Glomerular endothelial cell (primary cell): ENCODE measurements around the gene RAB28. TPM values are rescaled to one million over a fixed set of nuclear protein-coding genes. Genes with fewer than 3 reads are reported as not detected.

Source experiments
- DNase-seq: peaks from one replicate; pipeline ENCODE4 v3.0.0-alpha.2; 2011; ENCODE audit warnings: low read depth, low spot score; ENCODE audit errors: extremely low read depth
- total RNA-seq: library from RNA; depleted of rRNA; stranded (reverse); fragments of >200 nt; gene quantifications from 2 replicates; pipeline ENCODE4 v1.2.3, GENCODE V29; 2015

The RAB28 gene
- total RNA-seq, 1 donor from 2014 or later: 12.1 TPM

DNA sequence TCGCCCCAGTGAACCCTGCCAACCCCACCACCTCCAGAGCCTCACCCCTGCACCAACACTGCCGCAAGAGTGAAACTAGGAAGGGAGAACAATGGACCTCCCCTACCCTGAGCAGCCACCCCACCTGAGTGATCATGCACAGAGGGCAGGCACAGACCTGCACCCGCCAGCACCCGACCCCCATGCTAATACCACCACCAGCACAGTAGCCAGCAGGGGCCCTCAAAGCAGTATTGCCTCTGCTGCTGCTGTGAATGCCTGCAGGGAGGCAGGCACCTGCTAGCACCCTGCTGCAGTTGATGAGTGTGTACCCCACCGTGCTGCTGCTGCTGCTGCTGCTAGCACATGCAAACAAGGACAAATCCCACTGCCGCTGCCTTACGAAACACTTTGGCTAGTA, 100.1 kb downstream of the RAB28 start:
- DNase-seq: no peak

DNA sequence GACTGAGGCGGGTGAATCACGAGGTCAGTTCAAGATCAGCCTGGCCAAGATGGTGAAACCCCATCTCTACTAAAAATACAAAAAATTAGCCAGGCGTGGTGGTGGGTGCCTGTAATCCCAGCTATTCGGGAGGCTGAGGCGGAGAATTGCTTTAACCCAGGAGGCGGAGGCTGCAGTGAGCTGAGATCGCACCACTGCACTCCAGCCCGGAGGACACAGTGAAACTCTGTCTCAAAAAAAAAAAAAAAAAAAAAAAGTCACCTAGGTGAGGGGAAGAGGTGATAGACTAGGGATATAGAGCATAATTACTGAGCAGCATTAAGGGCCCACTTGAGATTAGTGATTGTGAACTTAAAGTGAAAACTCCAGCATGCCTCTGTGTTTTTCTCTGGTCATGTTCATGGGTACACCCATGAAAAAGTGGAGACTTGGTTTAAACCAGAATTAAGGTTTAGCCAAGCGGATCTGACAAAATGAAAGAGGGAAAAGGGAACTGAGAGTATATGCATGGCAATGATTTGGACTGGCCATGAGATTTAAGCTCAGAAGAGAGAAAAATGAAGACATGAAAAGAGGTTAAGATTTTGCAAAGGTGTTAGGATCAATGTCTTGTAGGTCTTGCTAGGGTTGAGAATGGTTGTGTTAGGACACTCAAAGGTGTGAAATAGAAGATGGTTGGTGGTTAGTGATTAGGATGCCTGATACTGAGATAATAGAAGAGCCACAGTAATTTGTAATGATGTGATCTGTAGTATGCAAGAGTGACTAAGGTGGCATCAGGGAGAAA, 105.0 kb downstream of the RAB28 start:
- no peak for DNase-seq

DNA sequence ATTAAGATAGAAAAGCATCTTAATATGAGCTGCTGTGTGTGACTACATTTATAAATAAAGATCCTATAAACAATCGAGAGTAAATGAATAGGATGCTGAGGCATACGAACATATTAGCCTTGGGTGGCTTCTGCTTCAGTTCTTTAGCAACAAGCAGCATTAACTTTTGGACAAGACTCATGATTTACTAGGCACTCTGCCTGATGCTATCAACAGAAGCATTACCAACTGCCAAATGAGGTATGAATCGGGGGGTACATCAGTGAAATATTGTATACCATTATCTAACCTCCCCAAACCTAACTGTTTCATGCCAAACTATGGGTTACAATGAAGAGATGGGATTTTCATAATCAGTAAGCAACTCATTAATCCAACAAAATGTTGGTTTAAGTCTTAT, 113.1 kb downstream of the RAB28 start:
- DNase-seq: no peak

DNA sequence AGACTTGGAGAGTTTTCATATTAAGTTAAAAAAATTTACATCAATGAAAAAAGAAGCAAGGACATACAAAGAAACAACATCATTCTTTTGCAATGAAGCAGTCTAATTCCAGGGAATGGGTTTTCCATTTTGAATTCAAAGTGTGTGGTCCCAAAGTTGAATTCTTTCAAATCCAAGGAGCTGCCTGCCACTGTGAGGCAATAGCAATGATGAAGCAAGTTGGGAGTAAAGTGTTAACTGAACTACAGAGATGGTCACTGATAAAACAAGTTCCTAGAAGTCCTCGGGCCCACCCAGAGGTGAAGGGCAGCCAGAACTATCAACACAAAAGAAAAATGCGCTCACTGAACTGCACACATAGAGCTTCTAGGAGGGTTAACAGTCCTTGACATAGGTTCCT, 115.9 kb downstream of the RAB28 start:
- no peak for DNase-seq

DNA sequence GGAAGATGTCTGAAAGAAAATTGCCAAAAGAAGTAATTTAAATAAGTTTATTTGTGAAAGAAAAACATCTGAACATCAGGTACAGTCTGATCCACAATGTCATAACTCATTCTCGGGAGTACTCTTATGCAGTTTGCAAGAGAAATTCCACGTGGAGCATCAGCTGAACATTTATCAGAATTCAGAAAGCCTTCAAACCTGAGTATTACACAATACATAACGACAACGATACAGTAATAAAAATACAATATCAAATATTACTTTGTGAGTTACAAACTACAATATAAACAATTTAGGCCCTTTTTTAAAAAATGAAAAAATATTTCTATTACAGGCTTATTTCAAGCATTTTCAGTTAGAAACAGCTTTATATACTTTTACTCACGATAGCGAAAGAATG, 116.4 kb downstream of the RAB28 start:
- no peak for DNase-seq

DNA sequence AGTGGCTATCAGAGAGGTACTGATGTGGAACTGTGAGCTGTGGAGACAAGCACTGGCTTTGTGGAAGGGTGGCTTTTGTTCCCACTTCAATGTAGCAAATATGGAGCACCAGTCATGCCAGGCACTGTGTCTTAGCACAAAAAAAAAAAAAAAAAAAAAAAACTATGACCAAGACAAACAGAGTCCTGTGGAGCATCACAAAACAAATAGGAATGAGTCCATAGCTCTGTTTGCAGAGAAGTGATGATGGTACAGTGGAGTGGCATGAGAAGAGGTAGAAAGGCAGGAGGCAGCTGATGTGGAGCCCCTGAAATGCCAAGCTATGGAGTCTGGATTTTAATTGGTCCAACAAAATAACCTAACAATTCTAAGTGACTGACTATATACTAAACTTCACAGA, 116.9 kb downstream of the RAB28 start:
- no peak for DNase-seq

DNA sequence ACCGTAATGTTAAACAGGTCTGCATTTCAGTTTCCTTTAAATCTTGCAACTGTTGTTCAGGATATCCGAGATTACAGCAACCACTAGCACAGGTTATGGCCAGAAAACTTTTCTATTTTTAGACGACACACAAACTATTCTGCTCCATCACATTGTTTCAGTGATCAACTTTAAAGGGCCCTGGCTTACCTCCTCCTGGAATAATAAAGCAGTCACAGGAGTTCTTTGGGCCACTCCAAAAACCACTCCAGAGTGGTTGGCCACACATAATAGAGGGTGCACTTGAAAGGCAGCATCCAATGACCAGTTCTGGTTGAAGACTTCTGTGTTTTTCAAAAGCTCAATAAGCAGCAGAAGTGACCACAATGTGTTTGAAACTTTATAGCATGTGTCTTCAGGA, 118.9 kb downstream of the RAB28 start:
- DNase-seq: no peak

DNA sequence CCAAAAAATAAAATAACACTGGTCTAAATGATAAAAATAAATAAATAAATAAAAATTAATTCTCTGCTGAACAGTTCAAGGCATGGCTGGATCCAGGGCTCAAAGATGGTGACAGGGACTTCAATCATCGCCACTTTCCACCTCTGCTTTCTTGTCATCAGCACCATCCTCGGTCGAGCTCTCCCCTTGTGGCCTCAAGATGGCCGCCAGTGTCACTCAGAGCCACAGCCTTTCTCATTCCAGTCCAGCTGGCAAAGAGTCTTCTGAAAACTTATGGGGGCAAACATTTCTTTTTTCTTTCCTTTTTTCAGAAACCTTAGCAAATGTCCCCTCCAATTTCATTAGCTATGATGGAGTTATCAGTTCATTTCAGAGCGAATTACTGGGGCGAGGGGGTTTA, 119.5 kb downstream of the RAB28 start:
- no peak for DNase-seq

DNA sequence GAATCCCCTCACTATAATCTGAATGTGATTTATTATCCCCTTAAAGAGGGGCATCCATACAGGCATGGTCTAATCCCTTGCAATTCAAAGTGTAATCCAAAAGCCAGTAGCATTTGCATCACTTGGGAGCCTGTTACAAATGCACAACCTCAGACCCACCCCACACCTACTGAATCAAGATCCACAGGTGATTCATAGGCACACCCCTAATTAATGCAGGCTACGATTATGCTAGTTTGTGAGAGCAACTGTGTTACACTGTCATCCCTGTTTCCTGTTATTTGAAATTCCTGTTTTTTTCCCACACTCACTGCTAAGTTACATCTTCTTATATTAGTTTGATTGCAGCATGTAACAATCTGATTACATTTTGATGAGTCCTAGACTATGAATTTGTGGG, 120.0 kb downstream of the RAB28 start:
- DNase-seq: no peak

DNA sequence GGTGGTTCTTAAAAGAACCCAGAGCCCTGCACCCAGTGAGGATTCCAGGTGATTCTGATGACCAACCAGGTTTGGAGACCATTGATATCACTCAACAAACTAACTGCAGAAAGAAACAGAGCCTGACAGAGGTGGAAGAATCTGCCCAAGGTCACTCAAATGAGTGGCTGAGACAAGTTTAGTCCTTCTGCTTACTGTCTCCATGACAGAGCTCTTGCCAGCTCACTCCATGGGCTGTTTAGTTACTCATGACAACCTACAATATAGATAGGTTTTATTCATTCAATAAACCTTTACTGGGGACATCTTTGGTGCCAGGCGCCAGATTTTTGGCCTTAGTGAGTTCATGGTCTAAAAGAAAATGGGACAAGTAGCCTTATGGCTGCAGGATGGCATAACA, 124.3 kb downstream of the RAB28 start:
- no peak for DNase-seq

DNA sequence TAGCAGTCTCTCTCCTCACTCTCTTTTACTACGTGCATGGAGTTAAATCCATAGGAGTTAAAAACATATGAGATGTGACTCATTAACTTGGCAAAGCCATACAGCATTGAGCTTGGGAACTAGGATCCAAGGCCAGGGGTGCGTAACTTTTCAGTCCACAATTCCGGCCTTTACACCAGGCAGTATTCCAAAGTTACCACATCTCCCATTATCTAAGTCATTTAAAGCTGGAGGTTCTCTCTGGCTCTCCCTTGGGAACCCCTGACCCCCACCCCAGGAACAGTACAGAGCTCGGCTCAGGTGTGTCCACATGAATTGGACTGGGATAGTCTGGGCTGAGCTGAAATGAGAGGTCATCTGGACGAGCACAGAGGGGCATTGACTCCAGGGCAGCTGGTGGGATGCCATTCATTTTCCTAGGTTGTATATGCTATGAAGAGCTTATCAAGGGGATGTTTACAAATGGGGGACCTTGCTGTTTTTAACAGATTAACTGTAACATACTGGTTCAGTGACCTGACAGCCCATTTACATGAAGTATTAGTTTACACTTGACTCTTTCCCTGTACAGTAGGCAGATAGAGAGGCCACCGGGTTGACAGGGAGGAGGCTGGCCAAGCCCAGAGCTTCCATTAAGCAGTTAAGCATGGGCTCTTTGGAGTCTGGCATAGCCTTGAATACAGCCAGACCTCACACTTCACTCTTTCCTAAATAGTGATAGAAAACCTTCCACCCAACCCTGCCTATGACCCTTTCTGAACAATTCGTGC, 128.8 kb downstream of the RAB28 start:
- DNase-seq: no peak

DNA sequence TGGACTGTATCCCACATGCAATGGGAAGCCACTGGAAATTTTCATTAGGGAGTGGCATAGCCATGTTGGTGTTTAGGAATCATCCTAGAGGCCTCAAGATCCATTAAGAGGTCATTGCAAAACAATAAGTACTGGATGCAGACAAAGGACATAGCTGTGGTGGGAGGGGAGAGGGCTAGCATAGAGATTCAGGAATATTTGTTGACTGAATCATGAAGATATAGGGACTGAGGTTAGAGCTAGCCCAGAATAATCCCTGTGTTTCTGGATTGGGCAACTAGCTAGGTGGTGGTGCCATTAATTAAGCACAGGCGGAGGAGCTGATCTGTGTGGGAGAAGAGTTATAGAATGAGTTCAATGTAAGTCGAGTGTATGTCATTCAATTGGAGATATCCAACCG, 135.0 kb downstream of the RAB28 start:
- no peak for DNase-seq

DNA sequence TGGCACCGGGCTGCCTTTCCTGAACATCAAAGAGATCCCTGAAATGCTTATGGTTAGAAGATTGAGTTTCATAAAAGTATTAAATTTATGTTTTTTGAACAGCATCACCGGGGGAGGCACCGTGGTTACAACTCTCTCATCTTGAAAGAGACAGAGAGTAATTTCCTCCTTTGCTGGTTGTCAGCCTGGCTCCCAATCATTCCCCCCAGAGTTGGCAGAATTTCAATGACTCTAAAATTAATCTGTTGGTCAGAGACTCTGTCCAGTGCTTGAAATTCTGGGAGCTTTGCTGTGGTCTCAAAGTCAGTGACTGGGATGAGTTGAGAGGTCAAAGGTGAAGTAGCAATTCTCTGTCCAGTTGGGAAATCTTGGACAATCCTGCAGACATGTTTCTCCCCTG, 135.9 kb downstream of the RAB28 start:
- DNase-seq: no peak

DNA sequence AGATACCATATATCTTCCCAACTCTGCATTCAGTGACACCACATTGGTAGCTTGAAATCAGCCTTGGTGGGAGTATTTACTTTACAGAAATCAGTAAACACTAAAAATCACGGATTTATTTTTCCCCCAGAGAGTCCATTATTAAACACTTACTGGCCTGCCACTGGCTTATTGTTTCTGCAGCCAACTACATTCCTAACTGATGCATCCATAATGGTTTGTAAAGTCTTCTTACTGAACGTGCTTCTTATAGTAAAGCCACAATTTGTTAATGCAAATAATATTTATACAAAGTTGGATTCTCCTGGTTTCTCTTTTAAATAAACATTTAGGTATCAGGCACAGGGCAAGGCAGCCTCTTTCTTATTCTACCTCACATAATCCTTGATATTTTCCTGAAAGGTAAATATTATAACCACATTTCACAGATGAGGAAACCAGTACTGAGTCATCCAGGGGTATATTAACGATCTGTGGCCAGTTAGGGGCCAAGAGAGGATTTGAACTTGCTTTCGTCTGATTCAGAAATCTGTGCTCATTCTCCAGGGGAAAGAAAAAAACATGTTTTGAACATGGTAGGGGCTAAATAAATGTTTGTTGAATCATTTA, 136.5 kb downstream of the RAB28 start:
- DNase-seq: no peak

DNA sequence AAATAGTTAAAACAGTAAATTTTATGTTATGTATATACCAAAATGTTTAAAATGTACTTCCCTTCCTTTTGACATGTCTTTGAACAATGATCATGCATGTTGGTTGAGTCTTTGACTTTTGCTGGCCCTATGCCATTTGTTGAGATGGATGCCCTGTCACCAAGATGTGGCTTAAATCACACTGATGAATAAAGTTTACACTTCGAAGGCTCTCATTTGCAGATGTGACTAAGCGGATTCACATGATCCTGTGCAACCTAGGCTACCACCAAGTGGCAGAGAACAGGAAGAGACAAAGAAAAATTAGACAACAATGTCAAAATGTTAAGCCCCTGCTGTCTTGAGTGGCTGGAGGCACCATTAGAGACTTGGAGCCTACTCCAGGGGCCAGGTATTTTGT, 139.9 kb downstream of the RAB28 start:
- DNase-seq: no peak

DNA sequence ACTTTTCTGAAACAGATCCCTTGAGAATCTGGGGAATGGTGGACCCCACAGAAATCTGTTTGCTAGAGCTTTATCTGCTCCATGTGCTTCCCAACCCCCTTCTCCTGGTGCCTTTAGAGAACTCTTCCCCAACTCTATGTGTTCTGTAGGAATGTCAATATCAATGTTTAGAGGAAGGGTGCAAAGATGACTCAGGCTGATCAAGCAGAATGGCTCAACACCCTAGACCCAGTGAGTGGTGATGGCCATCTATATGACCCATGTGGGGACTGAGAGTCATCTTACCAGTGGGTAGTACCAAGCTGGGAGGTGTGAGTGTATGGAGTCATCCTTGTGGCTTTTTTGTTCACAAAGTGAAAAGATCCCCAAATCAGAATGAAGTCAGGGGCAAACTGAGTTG, 143.5 kb downstream of the RAB28 start:
- no peak for DNase-seq

DNA sequence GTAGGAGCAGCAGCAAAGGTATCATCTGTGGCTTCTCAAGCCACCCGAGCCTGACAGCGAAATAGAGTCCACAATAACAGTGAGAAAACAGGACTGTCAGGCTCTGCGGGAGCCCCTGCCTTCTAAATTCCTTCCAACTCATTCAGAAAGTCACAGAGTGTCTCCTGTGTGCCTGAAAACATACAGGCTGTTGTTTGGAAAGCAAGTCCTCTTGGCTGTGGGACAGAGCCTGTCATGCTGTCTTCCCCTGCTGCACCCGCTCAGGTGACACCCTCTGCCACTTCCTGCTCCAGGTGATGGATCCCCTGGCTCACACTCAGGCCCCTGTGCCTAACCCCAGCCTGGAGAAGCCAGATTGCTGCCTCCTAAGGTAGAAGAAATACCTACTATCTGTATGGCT, 152.3 kb downstream of the RAB28 start:
- no peak for DNase-seq

DNA sequence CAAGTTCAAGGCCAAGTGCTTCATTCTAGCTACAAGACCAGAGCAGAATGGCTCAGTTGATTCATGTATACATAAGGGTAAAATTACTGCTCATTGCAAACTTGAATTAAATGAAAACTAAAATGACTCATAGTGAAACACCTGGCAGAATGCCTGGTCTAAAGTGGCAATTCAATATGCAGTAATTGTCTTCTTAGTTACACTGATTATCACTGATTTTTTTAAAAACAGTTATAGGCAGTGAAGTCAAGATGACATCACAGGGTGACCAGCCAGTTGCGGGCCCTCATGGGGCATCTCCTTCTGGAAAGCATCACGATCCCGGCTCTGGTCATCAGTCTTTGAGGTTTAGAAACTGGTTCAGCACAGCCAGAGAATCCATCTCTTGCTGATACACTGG, 154.2 kb downstream of the RAB28 start:
- DNase-seq: no peak

DNA sequence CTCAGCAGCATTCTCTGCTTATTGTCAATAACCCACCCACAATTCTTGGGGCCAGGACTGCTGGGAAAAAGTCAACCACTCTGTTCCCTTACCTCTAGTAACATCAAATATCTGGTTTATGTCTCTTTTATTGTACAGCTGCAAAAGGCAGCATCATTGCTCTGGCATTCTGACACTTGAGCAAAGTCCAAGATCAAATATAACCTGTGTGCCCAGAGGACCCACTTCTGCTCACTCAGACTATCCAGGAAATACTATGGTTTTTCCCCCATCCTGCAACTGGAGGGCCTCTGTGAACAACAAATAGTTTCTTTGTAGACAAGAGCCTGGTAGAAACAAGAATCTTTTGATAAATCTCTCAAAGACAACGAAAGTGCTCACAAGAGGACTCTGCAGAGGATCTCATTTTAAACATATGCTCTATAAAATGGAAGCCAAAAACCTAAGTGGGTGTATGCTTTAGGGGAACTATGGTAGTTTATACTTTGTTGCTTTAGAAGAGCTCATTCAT, 154.7 kb downstream of the RAB28 start:
- no peak for DNase-seq

DNA sequence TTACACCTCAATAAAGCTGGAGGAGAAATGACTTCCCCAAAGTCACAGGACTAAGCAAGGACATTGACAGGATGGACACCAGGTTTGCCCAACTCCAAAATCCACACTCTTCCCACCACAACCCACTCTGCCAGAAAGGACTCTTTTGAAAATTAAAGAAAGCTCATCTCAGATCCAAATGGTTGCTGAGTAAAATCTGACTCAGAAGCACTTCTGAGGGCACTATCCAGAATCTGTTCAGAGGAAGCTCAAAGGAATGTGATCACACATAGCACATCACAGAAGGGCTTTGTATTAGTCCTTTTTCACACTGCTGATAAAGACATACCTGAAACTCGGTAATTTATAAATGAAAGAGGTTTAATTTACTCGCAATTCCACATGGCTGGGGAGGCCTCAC, 155.5 kb downstream of the RAB28 start:
- no peak for DNase-seq

DNA sequence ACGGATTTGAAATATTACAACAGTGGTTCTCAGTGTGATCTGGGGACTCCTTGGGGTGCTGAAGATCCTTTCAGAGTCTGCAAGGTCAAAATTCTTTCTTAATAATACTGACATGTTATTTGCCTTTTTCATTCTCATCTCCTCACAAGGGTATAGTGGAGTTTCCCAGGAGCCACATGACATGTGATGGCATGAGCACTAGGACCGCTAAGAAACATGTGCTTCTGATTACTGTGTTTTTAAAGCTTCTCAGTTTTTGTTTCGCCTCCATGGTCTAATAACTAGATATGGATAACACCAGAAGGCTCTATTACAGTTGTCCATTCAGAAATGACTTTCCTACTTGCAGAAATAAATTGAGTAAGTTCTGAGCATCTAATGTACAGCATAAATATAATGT, 156.1 kb downstream of the RAB28 start:
- DNase-seq: no peak

DNA sequence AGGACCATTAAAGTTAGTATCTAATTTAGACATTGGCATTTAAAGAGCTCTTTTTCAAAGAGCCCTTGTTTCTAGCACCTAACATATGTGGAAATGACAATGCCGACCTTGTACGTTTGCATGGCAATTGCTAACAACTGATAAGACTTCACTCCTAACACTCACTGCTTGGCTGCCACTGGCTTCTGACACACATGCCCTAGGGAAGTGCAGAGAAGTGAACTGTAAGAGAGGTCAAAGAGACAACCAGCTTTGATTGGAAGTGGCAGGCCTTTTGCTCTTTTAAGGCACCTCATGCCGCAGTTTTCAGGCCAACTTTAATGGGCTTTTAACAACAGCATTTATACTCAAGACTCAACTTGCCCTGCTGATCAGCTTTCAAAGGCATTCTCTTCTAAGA, 158.4 kb downstream of the RAB28 start:
- no peak for DNase-seq
